Gastroesophageal sphincter (tissue), 4 donors: Measurements from ENCODE around the gene ABHD6. TPM values are rescaled to one million over a fixed set of nuclear protein-coding genes. Genes with fewer than 3 reads are reported as not detected.

Experiments
- ATAC-seq: fragments of 150-250 bp; one replicate; pipeline ENCODE4 v1.9.1; 2016; ENCODE audit warnings: mild to moderate bottlenecking, moderate library complexity
- H3K27ac ChIP-seq, 4 donors: fragments of 200-600 bp; sonication (generic) in 3 of 4; 1 replicate in 3 of 4; 2 replicates in 1 of 4; pipeline ENCODE4 v1.5.1; 2016 to 2019
- H3K27me3 ChIP-seq: fragments of 200-600 bp; sonication (generic); one replicate; pipeline ENCODE4 v1.5.1; 2019
- H3K36me3 ChIP-seq, 2 donors: fragments of 200-600 bp; sonication (generic); one replicate each; pipeline ENCODE4 v1.5.1; 2019; ENCODE audit warnings: control low read depth in 1 of 2
- H3K4me1 ChIP-seq, 3 donors: fragments of 200-600 bp; sonication (generic); 1 replicate in 2 of 3; 2 replicates in 1 of 3; pipeline ENCODE4 v1.5.1; 2016 to 2019; ENCODE audit warnings: control low read depth in 2 of 3
- H3K4me3 ChIP-seq, 2 donors: fragments of 200-600 bp; sonication (generic); one replicate each; pipeline ENCODE4 v1.5.1; 2019; ENCODE audit warnings: mild to moderate bottlenecking in 1 of 2, moderate library complexity in 1 of 2
- H3K9me3 ChIP-seq, 3 donors: fragments of 200-600 bp; sonication (generic); one replicate each; pipeline ENCODE4 v1.5.1; 2017 to 2019; ENCODE audit warnings: control low read depth in 2 of 3
- EP300 ChIP-seq: sonication (generic); formaldehyde crosslinking; IDR thresholded peaks from one replicate; pipeline ENCODE4 v1.6.1; 2017; ENCODE audit warnings: antibody characterized with exemption, mild to moderate bottlenecking
- POLR2A ChIP-seq, 2 donors: fragments of 450-650 bp; IDR thresholded peaks; one replicate each; pipeline ENCODE4 v1.6.1; 2017; ENCODE audit warnings: antibody characterized with exemption in 2 of 2, mild to moderate bottlenecking in 2 of 2, moderate library complexity in 1 of 2
- POLR2AphosphoS5 ChIP-seq: sonication (generic); formaldehyde crosslinking; IDR thresholded peaks from one replicate; pipeline ENCODE4 v1.6.1; 2017; ENCODE audit warnings: antibody characterized with exemption
- WGBS, 2 donors: methylation state at CpG; one replicate each; pipeline ENCODE4 v1.1.5; 2018; ENCODE audit warnings: low coverage in 1 of 2; 5-methylcytosine and 5-hydroxymethylcytosine counted together
- total RNA-seq, 4 donors: library from RNA; depleted of rRNA; stranded (reverse); fragments of >200 nt; gene quantifications; one replicate each; pipeline ENCODE4 v1.1.0, GENCODE V29; 2016
- TF ChIP-seq, protein P1 (sequence below), 4 experiments: fragments of 200-600 bp in 2 of 4; fragments of 450-650 bp in 2 of 4; sonication (generic) in 1 of 4; IDR thresholded peaks; one replicate each; pipeline ENCODE4 v1.5.1; 2017 to 2019; ENCODE audit warnings: antibody characterized with exemption in 4 of 4, mild to moderate bottlenecking in 2 of 4, moderate library complexity in 2 of 4

Gene ABHD6
- total RNA-seq, 4 donors from 2014 or later, result 6.5 to 27.1 (median 17.6) TPM

DNA sequence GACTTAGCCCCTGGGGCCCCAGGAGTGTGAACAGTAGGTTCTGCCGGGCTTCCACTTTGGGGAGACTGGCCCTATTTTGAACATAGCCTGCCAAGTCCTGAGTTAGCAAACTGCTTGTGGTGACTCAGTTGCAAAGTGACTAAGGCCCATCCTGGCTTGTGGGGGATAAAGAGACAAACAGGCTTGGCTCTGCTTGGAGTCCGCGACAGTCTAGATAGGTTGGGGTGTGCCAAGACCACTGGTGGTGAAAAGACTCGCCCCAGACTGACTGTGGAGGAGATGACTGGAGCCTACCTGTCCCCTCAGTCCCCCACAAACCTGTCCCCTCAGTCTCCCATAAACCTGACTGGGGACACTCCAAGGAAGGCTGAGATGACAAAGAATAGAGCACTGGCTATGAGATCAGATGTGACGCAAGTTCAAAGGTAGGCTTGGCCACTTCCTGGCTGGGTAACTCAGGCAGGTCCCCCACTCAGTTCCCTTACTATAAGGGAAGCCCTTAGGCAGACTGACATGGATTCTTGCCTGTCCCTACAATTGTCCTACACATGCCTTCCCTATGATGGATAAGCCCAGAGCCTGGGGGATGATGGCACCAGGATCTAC, 31.1 kb upstream of the ABHD6 start:
- Histone ChIP-seq H3K27ac (no peak overlapping the region), H3K27me3 (no peaks in the 10 kb centered on the region), H3K36me3 (no peaks in the 10 kb centered on the region), H3K4me1 (peaks cover 0 to under 1% (median 0%) of the 10 kb centered on the region in 3 donors), H3K4me3 (no peak overlapping the region), H3K9me3 (no peaks in the 10 kb centered on the region)
- 71% methylated on average over 1 of the region's 5 CpGs; no CpG with 5 or more reads in 1 of the 2 donors for WGBS, 2 donors
- ATAC-seq, result no peak
- TF ChIP-seq EP300 (no peak), POLR2A (IDR thresholded peaks at IDR 0.05) (no peak), POLR2AphosphoS5 (no peak)
- TF ChIP-seq, protein P1, sequence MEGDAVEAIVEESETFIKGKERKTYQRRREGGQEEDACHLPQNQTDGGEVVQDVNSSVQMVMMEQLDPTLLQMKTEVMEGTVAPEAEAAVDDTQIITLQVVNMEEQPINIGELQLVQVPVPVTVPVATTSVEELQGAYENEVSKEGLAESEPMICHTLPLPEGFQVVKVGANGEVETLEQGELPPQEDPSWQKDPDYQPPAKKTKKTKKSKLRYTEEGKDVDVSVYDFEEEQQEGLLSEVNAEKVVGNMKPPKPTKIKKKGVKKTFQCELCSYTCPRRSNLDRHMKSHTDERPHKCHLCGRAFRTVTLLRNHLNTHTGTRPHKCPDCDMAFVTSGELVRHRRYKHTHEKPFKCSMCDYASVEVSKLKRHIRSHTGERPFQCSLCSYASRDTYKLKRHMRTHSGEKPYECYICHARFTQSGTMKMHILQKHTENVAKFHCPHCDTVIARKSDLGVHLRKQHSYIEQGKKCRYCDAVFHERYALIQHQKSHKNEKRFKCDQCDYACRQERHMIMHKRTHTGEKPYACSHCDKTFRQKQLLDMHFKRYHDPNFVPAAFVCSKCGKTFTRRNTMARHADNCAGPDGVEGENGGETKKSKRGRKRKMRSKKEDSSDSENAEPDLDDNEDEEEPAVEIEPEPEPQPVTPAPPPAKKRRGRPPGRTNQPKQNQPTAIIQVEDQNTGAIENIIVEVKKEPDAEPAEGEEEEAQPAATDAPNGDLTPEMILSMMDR (IDR thresholded peaks at IDR 0.05), result no peak

DNA sequence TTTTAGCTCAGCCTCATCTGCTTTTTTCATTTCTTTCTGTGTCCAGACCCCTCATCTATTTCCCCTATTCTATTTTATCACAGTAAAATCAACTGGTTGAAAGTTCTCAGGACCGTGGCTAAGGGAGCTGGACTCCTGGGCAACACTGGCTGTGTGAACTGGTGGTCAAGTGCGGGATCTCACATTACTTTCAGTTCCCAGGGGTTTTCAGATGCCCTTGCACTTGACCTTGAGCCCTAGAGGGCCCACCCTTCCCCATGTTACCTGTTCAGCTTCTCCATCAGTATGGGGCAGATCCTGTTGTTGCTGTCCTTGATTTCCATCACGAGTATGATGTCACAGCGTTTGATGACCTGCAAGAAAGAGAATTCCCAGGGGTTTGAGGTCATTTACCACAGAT, 29.6 kb upstream of the ABHD6 start:
- 83 to 88% methylated on average over 3 to 4 of the region's 4 CpGs for WGBS, 2 donors
- Histone ChIP-seq H3K36me3 (no peaks in the 10 kb centered on the region), H3K4me3 (no peak overlapping the region), H3K9me3 (no peaks in the 10 kb centered on the region), H3K27ac (no peak overlapping the region), H3K27me3 (no peaks in the 10 kb centered on the region), H3K4me1 (no peaks in the 10 kb centered on the region)
- TF ChIP-seq POLR2A (IDR thresholded peaks at IDR 0.05) (no peak), EP300 (no peak), POLR2AphosphoS5 (no peak)
- TF ChIP-seq, protein P1 (IDR thresholded peaks at IDR 0.05), result no peak
- no peak for ATAC-seq

DNA sequence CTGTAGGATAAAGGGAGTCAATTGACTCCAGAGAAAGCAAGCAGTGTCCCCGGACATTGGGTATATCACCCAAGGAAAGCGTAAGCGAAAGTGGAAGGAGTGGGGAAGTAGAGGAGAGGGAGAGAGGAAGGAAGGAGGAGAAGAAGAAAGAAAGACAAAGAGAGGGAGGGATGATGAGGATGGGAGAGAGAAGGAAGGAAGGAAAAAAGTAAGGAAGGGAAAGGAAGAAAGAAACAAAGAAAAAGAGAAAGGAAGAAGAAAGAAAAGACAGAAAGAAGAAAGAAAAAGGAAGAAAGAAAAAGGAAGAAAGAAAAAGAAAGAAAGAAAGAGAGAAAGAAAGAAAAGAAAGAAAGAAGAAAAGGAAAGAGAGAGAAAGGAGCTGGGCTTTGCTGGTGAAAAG, 27.7 kb upstream of the ABHD6 start:
- Histone ChIP-seq H3K9me3 (no peaks in the 10 kb centered on the region), H3K27me3 (no peaks in the 10 kb centered on the region), H3K27ac (no peak overlapping the region), H3K4me1 (no peaks in the 10 kb centered on the region), H3K36me3 (no peaks in the 10 kb centered on the region), H3K4me3 (no peak overlapping the region)
- 69 to 85% methylated on average over 2 to 3 of the region's 3 CpGs for WGBS, 2 donors
- no peak for TF ChIP-seq POLR2A (IDR thresholded peaks at IDR 0.05)
- TF ChIP-seq EP300, result no peak
- TF ChIP-seq, protein P1 (IDR thresholded peaks at IDR 0.05), result no peak
- no peak for TF ChIP-seq POLR2AphosphoS5
- no peak for ATAC-seq

DNA sequence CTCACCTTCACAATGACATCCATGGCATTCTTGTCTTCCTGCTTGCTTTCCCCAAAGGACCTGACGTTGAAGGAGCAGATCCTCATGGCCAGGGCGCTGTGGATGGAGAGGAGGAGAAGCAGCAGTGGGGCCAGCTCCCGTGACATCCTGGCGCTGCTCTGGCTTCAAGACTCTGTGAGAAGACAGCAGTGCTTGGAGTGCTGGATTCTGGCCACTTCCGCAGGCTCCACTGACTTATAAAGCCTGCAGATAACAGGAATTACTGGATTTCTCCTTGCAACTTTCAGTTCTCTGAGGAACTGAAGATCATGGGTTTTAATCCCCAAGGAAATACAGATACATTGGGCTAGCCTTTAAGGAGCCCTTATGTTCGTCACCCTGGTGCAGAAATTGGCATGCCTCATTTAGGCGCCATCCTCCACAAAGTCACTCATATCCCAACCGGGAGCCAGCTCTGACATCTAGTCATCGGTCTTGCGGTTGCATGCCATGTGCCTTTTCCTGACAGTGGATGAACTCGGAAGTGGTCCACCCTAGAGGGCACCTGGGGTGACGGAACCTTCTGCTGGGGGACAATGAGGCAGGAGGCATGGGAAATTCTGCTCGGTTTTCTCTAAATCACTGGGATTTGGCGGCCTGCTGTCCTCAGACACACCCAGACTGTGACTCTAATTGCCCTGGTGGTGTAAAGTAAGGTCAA, 26.7 kb upstream of the ABHD6 start, which contains the start of gene DNASE1L3:
TSS of gene DNASE1L3 (minus strand) at position 212 of the 700 bp plus-strand sequence. CDS start at position 146, 66 bp downstream.
- 80 to 83% methylated on average over 4 to 5 of the region's 14 CpGs for WGBS, 2 donors
- peak; percentile 34 for ATAC-seq

More for the DNA sequence above, 26.7 kb upstream of the ABHD6 start, which contains the start of gene DNASE1L3:
- Histone ChIP-seq H3K9me3 (no peaks in the 10 kb centered on the region), H3K27ac (no peak within 1 kb of the TSS), H3K27me3 (no peaks in the 10 kb centered on the region), H3K4me1 (no peaks in the 10 kb centered on the region), H3K4me3 (no peak within 1 kb of the TSS), H3K36me3 (no peaks in the 10 kb centered on the region)
- no peak for TF ChIP-seq EP300
- TF ChIP-seq POLR2A (IDR thresholded peaks at IDR 0.05), result no peak
- TF ChIP-seq, protein P1 (IDR thresholded peaks at IDR 0.05), result no peak
- no peak for TF ChIP-seq POLR2AphosphoS5
